HFF-Myc (cell line): ENCODE data around the gene NEURL1B.

ENCODE experiments used
- DNase-seq: peaks from one replicate; pipeline ENCODE4 v3.0.0-alpha.2; 2011; ENCODE audit warnings: low read depth; ENCODE audit errors: extremely low read depth
- H3K4me3 ChIP-seq: replicated peaks from 2 replicates; pipeline ENCODE4 v1.5.1; 2011; ENCODE audit warnings: low read depth, mild to moderate bottlenecking, control low read depth, low read length
- CTCF ChIP-seq: IDR thresholded peaks from 2 replicates; pipeline ENCODE4 v1.5.1; 2012; ENCODE audit warnings: mild to moderate bottlenecking, low read depth, low read length, control low read depth; ENCODE audit errors: missing control alignments

Gene NEURL1B

GRCh38 chr5:172728481-172729241 is 87.6 kb downstream of the NEURL1B start:
- DNase-seq, result no peak
- H3K4me3 ChIP-seq, result no peak overlapping the region
- no peak for TF ChIP-seq CTCF

- no peak overlapping the region for H3K4me3 ChIP-seq
- DNase-seq, result no peak
- no peak for TF ChIP-seq CTCF
These were observed 88.5 kb downstream of the NEURL1B start for GRCh38 chr5:172729588-172729987.

GRCh38 chr5:172730222-172730621 is 89.2 kb downstream of the NEURL1B start:
- TF ChIP-seq CTCF, result no peak
- no peak for DNase-seq
- no peak overlapping the region for H3K4me3 ChIP-seq

GRCh38 chr5:172730981-172731679 is 90.1 kb downstream of the NEURL1B start:
- no peak overlapping the region for H3K4me3 ChIP-seq
- no peak for DNase-seq
- TF ChIP-seq CTCF, result no peak

- H3K4me3 ChIP-seq, result no peak overlapping the region
- TF ChIP-seq CTCF, result no peak
- DNase-seq, result no peak
These were observed 90.6 kb downstream of the NEURL1B start for GRCh38 chr5:172731680-172732074.

GRCh38 chr5:172732201-172732865 is 91.3 kb downstream of the NEURL1B start:
- no peak for DNase-seq
- TF ChIP-seq CTCF, result no peak
- no peak overlapping the region for H3K4me3 ChIP-seq
